Measurements from ENCODE around the gene DLG2. TPM values are rescaled to one million over a fixed set of nuclear protein-coding genes. Genes with fewer than 3 reads are reported as not detected.

DLG2 gene
- total and polyA plus RNA-seq, 2 of the 8 experiments (the other 6 are each of a cell fraction or from before 2014, with no cell fraction given) = 1.7 to 14.3 TPM

GRCh38 chr11:84634309-84634708 is 992.8 kb downstream of the DLG2 start:
- H3K56ac ChIP-seq (replicated peaks; ENCODE audit: insufficient read length, low read depth, low read length) = no peak overlapping the region
- no peak overlapping the region for H3K4me3 ChIP-seq (ENCODE audit: extremely low read depth in 1 of 4, insufficient read depth in 2 of 4, low read depth in 3 of 4, low read length in 4 of 4)
- no peaks in the 10 kb centered on the region for H3K36me3 ChIP-seq (ENCODE audit: control insufficient read depth in 2 of 4, insufficient read depth in 4 of 4, low read length in 3 of 4)
- no peak overlapping the region for H4K8ac ChIP-seq (ENCODE audit: extremely low read depth, insufficient read depth, low read length)
- POLR2A ChIA-PET (ENCODE audit: partially characterized antibody) = no interaction called here
- no peak overlapping the region for H2BK15ac ChIP-seq (ENCODE audit: low read length)
- TF ChIP-seq USF2 (IDR thresholded peaks at IDR 0.05; ENCODE audit: low read length) (no peak), CREB1 (IDR thresholded peaks at IDR 0.05) (no peak)
- no peak for FAIRE-seq
- no peak for DNase-seq (ENCODE audit: low read depth in 1 of 2, low spot score in 2 of 2)
- no peaks in the 10 kb centered on the region for H3K79me2 ChIP-seq (ENCODE audit: control insufficient read depth in 1 of 2, insufficient read depth in 2 of 2, low read length in 2 of 2)
- no peak overlapping the region for H2AFZ ChIP-seq (ENCODE audit: low read length)
- H3K27me3 ChIP-seq (replicated peaks in 1 of 4; ENCODE audit: control insufficient read depth in 3 of 4, extremely low read depth in 1 of 4, insufficient read depth in 3 of 4, low read length in 3 of 4) = no peaks in the 10 kb centered on the region
- H4K20me1 ChIP-seq (replicated peaks in 1 of 2; ENCODE audit: control insufficient read depth in 1 of 2, insufficient read depth in 2 of 2, low read length in 2 of 2) = no peaks in the 10 kb centered on the region
- no peak overlapping the region for H3K23ac ChIP-seq (ENCODE audit: insufficient read length)
- H3K4me1 ChIP-seq (replicated peaks in 1 of 4; ENCODE audit: control insufficient read depth in 3 of 4, insufficient read depth in 4 of 4, low read length in 3 of 4) = no peaks in the 10 kb centered on the region
- no peak overlapping the region for H3K4me2 ChIP-seq (ENCODE audit: insufficient read depth in 1 of 2, low read depth in 2 of 2, low read length in 2 of 2)
- H3K9me3 ChIP-seq (ENCODE audit: insufficient read depth in 2 of 2, low read depth in 1 of 2, low read length in 1 of 2) = no peaks in the 10 kb centered on the region
- no peak overlapping the region for H3K18ac ChIP-seq (ENCODE audit: extremely low read depth, low read length)
- no peak overlapping the region for H2BK20ac ChIP-seq (ENCODE audit: low read length)
- no peak overlapping the region for H4K91ac ChIP-seq (replicated peaks; ENCODE audit: insufficient read length, low read length)
- no peaks in the 10 kb centered on the region for H3K79me1 ChIP-seq (ENCODE audit: low read depth, low read length)
- no peak overlapping the region for H2AK5ac ChIP-seq (ENCODE audit: low read depth, low read length)
- CTCF ChIA-PET (ENCODE audit: partially characterized antibody) = interaction anchor here (0.6 to 2.1 kb wide), 3 partner anchors 8 to 69 kb away, joined by 3 to 6 read pairs (median 3); no protein-coding TSS in a partner anchor
- 83% methylated on average over 2 of the region's 2 CpGs; no CpG with 5 or more reads in 1 of the 2 experiments for WGBS, 2 experiments (ENCODE audit: extremely low coverage in 1 of 2, insufficient coverage in 1 of 2, insufficient read length in 1 of 2, insufficient replicate concordance in 2 of 2, low coverage in 1 of 2, low lambda C conversion rate in 2 of 2, missing lambda C conversion rate in 1 of 2)
- H2BK120ac ChIP-seq (replicated peaks; ENCODE audit: low read depth, low read length) = no peak overlapping the region
- H2BK12ac ChIP-seq (ENCODE audit: low read depth, low read length) = no peak overlapping the region
- no peak overlapping the region for H3K9ac ChIP-seq (replicated peaks in 1 of 4; ENCODE audit: extremely low read depth in 1 of 4, low read depth in 3 of 4, low read length in 3 of 4)
- H3K14ac ChIP-seq (ENCODE audit: insufficient read length) = no peak overlapping the region
- no peak overlapping the region for H4K5ac ChIP-seq (ENCODE audit: insufficient read length, low read depth, low read length)
- no peaks in the 10 kb centered on the region for H3K23me2 ChIP-seq (ENCODE audit: low read depth, low read length)
- no peak overlapping the region for H2BK5ac ChIP-seq (ENCODE audit: low read depth, low read length)
- no peak overlapping the region for H3K27ac ChIP-seq (ENCODE audit: low read depth, low read length)
- H3K4ac ChIP-seq (replicated peaks; ENCODE audit: insufficient read length, low read depth, low read length) = no peak overlapping the region
